Measurements from ENCODE around the gene ABCA2.

The ABCA2 gene

GRCh38 chr9:137018761-137019559 is 9.1 kb downstream of the ABCA2 start:
- H3K27me3 ChIP-seq (ENCODE audit: control insufficient read depth, insufficient read depth, low read length): no peaks in the 10 kb centered on the region
- no peak overlapping the region for H3K9ac ChIP-seq (ENCODE audit: low read depth, low read length)
- H3K9me3 ChIP-seq (ENCODE audit: control insufficient read depth, insufficient read depth, low read length): no peaks in the 10 kb centered on the region
- no peaks in the 10 kb centered on the region for H3K36me3 ChIP-seq (ENCODE audit: control insufficient read depth, insufficient read depth, low read length)
- H3K4me1 ChIP-seq (ENCODE audit: control insufficient read depth, insufficient read depth, low read length): no peaks in the 10 kb centered on the region
- H3K27ac ChIP-seq (ENCODE audit: low read depth, low read length): no peak overlapping the region
- no peak overlapping the region for H3K4me3 ChIP-seq (ENCODE audit: low read depth, low read length)

GRCh38 chr9:137017791-137018497 is 10.1 kb downstream of the ABCA2 start:
- Histone ChIP-seq H3K9ac (ENCODE audit: low read depth, low read length) (no peak overlapping the region), H3K36me3 (ENCODE audit: control insufficient read depth, insufficient read depth, low read length) (no peaks in the 10 kb centered on the region), H3K9me3 (ENCODE audit: control insufficient read depth, insufficient read depth, low read length) (no peaks in the 10 kb centered on the region), H3K4me1 (ENCODE audit: control insufficient read depth, insufficient read depth, low read length) (no peaks in the 10 kb centered on the region), H3K27ac (ENCODE audit: low read depth, low read length) (no peak overlapping the region), H3K27me3 (ENCODE audit: control insufficient read depth, insufficient read depth, low read length) (no peaks in the 10 kb centered on the region), H3K4me3 (ENCODE audit: low read depth, low read length) (no peak overlapping the region)

- no peak overlapping the region for H3K27ac ChIP-seq (ENCODE audit: low read depth, low read length)
- no peak overlapping the region for H3K9ac ChIP-seq (ENCODE audit: low read depth, low read length)
- no peak overlapping the region for H3K4me3 ChIP-seq (ENCODE audit: low read depth, low read length)
- no peaks in the 10 kb centered on the region for H3K27me3 ChIP-seq (ENCODE audit: control insufficient read depth, insufficient read depth, low read length)
- no peaks in the 10 kb centered on the region for H3K9me3 ChIP-seq (ENCODE audit: control insufficient read depth, insufficient read depth, low read length)
- H3K4me1 ChIP-seq (ENCODE audit: control insufficient read depth, insufficient read depth, low read length): no peaks in the 10 kb centered on the region
- no peaks in the 10 kb centered on the region for H3K36me3 ChIP-seq (ENCODE audit: control insufficient read depth, insufficient read depth, low read length)
Observed at GRCh38 chr9:137017071-137017470, 11.0 kb downstream of the ABCA2 start.

GRCh38 chr9:137016436-137016835 is 11.6 kb downstream of the ABCA2 start:
- Histone ChIP-seq H3K27ac (ENCODE audit: low read depth, low read length) (no peak overlapping the region), H3K4me1 (ENCODE audit: control insufficient read depth, insufficient read depth, low read length) (no peaks in the 10 kb centered on the region), H3K9ac (ENCODE audit: low read depth, low read length) (no peak overlapping the region), H3K9me3 (ENCODE audit: control insufficient read depth, insufficient read depth, low read length) (no peaks in the 10 kb centered on the region), H3K27me3 (ENCODE audit: control insufficient read depth, insufficient read depth, low read length) (no peaks in the 10 kb centered on the region), H3K36me3 (ENCODE audit: control insufficient read depth, insufficient read depth, low read length) (no peaks in the 10 kb centered on the region), H3K4me3 (ENCODE audit: low read depth, low read length) (no peak overlapping the region)

GRCh38 chr9:137015976-137016375 is 12.1 kb downstream of the ABCA2 start:
- H3K36me3 ChIP-seq (ENCODE audit: control insufficient read depth, insufficient read depth, low read length): no peaks in the 10 kb centered on the region

GRCh38 chr9:137015540-137015930 is 12.5 kb downstream of the ABCA2 start:
- H3K9ac ChIP-seq (ENCODE audit: low read depth, low read length): no peak overlapping the region
- H3K4me3 ChIP-seq (ENCODE audit: low read depth, low read length): no peak overlapping the region
- H3K9me3 ChIP-seq (ENCODE audit: control insufficient read depth, insufficient read depth, low read length): no peaks in the 10 kb centered on the region
- H3K4me1 ChIP-seq (ENCODE audit: control insufficient read depth, insufficient read depth, low read length): no peaks in the 10 kb centered on the region
- H3K27me3 ChIP-seq (ENCODE audit: control insufficient read depth, insufficient read depth, low read length): no peaks in the 10 kb centered on the region
- no peak overlapping the region for H3K27ac ChIP-seq (ENCODE audit: low read depth, low read length)
- H3K36me3 ChIP-seq (ENCODE audit: control insufficient read depth, insufficient read depth, low read length): no peaks in the 10 kb centered on the region

More at GRCh38 chr9:137015976-137016375, 12.1 kb downstream of the ABCA2 start:
- Histone ChIP-seq H3K27me3 (ENCODE audit: control insufficient read depth, insufficient read depth, low read length) (no peaks in the 10 kb centered on the region), H3K9ac (ENCODE audit: low read depth, low read length) (no peak overlapping the region), H3K9me3 (ENCODE audit: control insufficient read depth, insufficient read depth, low read length) (no peaks in the 10 kb centered on the region), H3K27ac (ENCODE audit: low read depth, low read length) (no peak overlapping the region), H3K4me1 (ENCODE audit: control insufficient read depth, insufficient read depth, low read length) (no peaks in the 10 kb centered on the region), H3K4me3 (ENCODE audit: low read depth, low read length) (no peak overlapping the region)

GRCh38 chr9:137014776-137015539 is 13.1 kb downstream of the ABCA2 start:
- H3K4me3 ChIP-seq (ENCODE audit: low read depth, low read length): no peak overlapping the region
- no peaks in the 10 kb centered on the region for H3K4me1 ChIP-seq (ENCODE audit: control insufficient read depth, insufficient read depth, low read length)
- no peak overlapping the region for H3K9ac ChIP-seq (ENCODE audit: low read depth, low read length)
- H3K27ac ChIP-seq (ENCODE audit: low read depth, low read length): no peak overlapping the region
- no peaks in the 10 kb centered on the region for H3K36me3 ChIP-seq (ENCODE audit: control insufficient read depth, insufficient read depth, low read length)
- H3K27me3 ChIP-seq (ENCODE audit: control insufficient read depth, insufficient read depth, low read length): no peaks in the 10 kb centered on the region
- no peaks in the 10 kb centered on the region for H3K9me3 ChIP-seq (ENCODE audit: control insufficient read depth, insufficient read depth, low read length)

GRCh38 chr9:137014166-137014565 is 13.9 kb downstream of the ABCA2 start:
- Histone ChIP-seq H3K36me3 (ENCODE audit: control insufficient read depth, insufficient read depth, low read length) (no peaks in the 10 kb centered on the region), H3K9me3 (ENCODE audit: control insufficient read depth, insufficient read depth, low read length) (no peaks in the 10 kb centered on the region), H3K4me3 (ENCODE audit: low read depth, low read length) (no peak overlapping the region), H3K9ac (ENCODE audit: low read depth, low read length) (no peak overlapping the region), H3K27ac (ENCODE audit: low read depth, low read length) (no peak overlapping the region), H3K4me1 (ENCODE audit: control insufficient read depth, insufficient read depth, low read length) (no peaks in the 10 kb centered on the region), H3K27me3 (ENCODE audit: control insufficient read depth, insufficient read depth, low read length) (no peaks in the 10 kb centered on the region)

GRCh38 chr9:137013571-137013940 is 14.5 kb downstream of the ABCA2 start:
- H3K4me3 ChIP-seq (ENCODE audit: low read depth, low read length): no peak overlapping the region
- H3K9ac ChIP-seq (ENCODE audit: low read depth, low read length): no peak overlapping the region
- H3K36me3 ChIP-seq (ENCODE audit: control insufficient read depth, insufficient read depth, low read length): no peaks in the 10 kb centered on the region
- H3K27me3 ChIP-seq (ENCODE audit: control insufficient read depth, insufficient read depth, low read length): no peaks in the 10 kb centered on the region
- H3K27ac ChIP-seq (ENCODE audit: low read depth, low read length): no peak overlapping the region
- H3K4me1 ChIP-seq (ENCODE audit: control insufficient read depth, insufficient read depth, low read length): no peaks in the 10 kb centered on the region
- no peaks in the 10 kb centered on the region for H3K9me3 ChIP-seq (ENCODE audit: control insufficient read depth, insufficient read depth, low read length)

GRCh38 chr9:137012694-137013570 is 15.1 kb downstream of the ABCA2 start:
- H3K4me3 ChIP-seq (ENCODE audit: low read depth, low read length): no peak overlapping the region
- no peaks in the 10 kb centered on the region for H3K9me3 ChIP-seq (ENCODE audit: control insufficient read depth, insufficient read depth, low read length)
- H3K27me3 ChIP-seq (ENCODE audit: control insufficient read depth, insufficient read depth, low read length): no peaks in the 10 kb centered on the region
- no peaks in the 10 kb centered on the region for H3K4me1 ChIP-seq (ENCODE audit: control insufficient read depth, insufficient read depth, low read length)
- no peaks in the 10 kb centered on the region for H3K36me3 ChIP-seq (ENCODE audit: control insufficient read depth, insufficient read depth, low read length)
- H3K9ac ChIP-seq (ENCODE audit: low read depth, low read length): no peak overlapping the region
- no peak overlapping the region for H3K27ac ChIP-seq (ENCODE audit: low read depth, low read length)

All from HUES48 (cell line).